Measurements from ENCODE around the gene CXCR4.
"Not testable (repeated sequence)": the region's sequence is repeated elsewhere in the genome, so short reads cannot be mapped to it uniquely, and the experiment has no call there.

Gene CXCR4

GRCh38 chr2:136112317-136113208, 5.4 kb downstream of the CXCR4 start:
- FAIRE-seq (no peak), DNase-seq (ENCODE audit: insufficient read length) (no peak)
- TF ChIP-seq TAF1 (IDR thresholded peaks at IDR 0.05; ENCODE audit: borderline replicate concordance, low read depth, low read length) = no peak
- no peak for TF ChIP-seq POLR2AphosphoS5 (IDR thresholded peaks at IDR 0.05; ENCODE audit: low read depth, low read length)
- TF ChIP-seq POLR2A (IDR thresholded peaks at IDR 0.05; ENCODE audit: low read depth, low read length) = no peak

GRCh38 chr2:136111711-136112110, 6.2 kb downstream of the CXCR4 start:
- DNase-seq (ENCODE audit: insufficient read length) (no peak), FAIRE-seq (peak; percentile 54)
- no peak for TF ChIP-seq POLR2AphosphoS5 (IDR thresholded peaks at IDR 0.05; ENCODE audit: low read depth, low read length)
- no peak for TF ChIP-seq TAF1 (IDR thresholded peaks at IDR 0.05; ENCODE audit: borderline replicate concordance, low read depth, low read length)
- TF ChIP-seq POLR2A (IDR thresholded peaks at IDR 0.05; ENCODE audit: low read depth, low read length) = no peak

GRCh38 chr2:136110526-136110925, 7.4 kb downstream of the CXCR4 start:
- no peak for FAIRE-seq
- DNase-seq (ENCODE audit: insufficient read length) = no peak

GRCh38 chr2:136108463-136108862, 9.5 kb downstream of the CXCR4 start:
- FAIRE-seq (peak; percentile 36), DNase-seq (ENCODE audit: insufficient read length) (no peak)
- TF ChIP-seq POLR2A (IDR thresholded peaks at IDR 0.05; ENCODE audit: low read depth, low read length) (no peak), TAF1 (IDR thresholded peaks at IDR 0.05; ENCODE audit: borderline replicate concordance, low read depth, low read length) (no peak), POLR2AphosphoS5 (IDR thresholded peaks at IDR 0.05; ENCODE audit: low read depth, low read length) (no peak)

More at GRCh38 chr2:136110526-136110925, 7.4 kb downstream of the CXCR4 start:
- no peak for TF ChIP-seq POLR2A (IDR thresholded peaks at IDR 0.05; ENCODE audit: low read depth, low read length)
- TF ChIP-seq TAF1 (IDR thresholded peaks at IDR 0.05; ENCODE audit: borderline replicate concordance, low read depth, low read length) = no peak
- TF ChIP-seq POLR2AphosphoS5 (IDR thresholded peaks at IDR 0.05; ENCODE audit: low read depth, low read length) = no peak

- TF ChIP-seq TAF1 (IDR thresholded peaks at IDR 0.05; ENCODE audit: borderline replicate concordance, low read depth, low read length) (no peak), POLR2A (IDR thresholded peaks at IDR 0.05; ENCODE audit: low read depth, low read length) (no peak), POLR2AphosphoS5 (IDR thresholded peaks at IDR 0.05; ENCODE audit: low read depth, low read length) (no peak)
- peak; percentile 9 for FAIRE-seq
- no peak for DNase-seq (ENCODE audit: insufficient read length)
Observed at GRCh38 chr2:136107051-136108033, 10.6 kb downstream of the CXCR4 start.

GRCh38 chr2:136106505-136106904, 11.4 kb downstream of the CXCR4 start:
- FAIRE-seq = peak; percentile 33
- no peak for DNase-seq (ENCODE audit: insufficient read length)
- TF ChIP-seq POLR2AphosphoS5 (IDR thresholded peaks at IDR 0.05; ENCODE audit: low read depth, low read length) (no peak), POLR2A (IDR thresholded peaks at IDR 0.05; ENCODE audit: low read depth, low read length) (no peak), TAF1 (IDR thresholded peaks at IDR 0.05; ENCODE audit: borderline replicate concordance, low read depth, low read length) (no peak)

GRCh38 chr2:136104977-136105376, 13.0 kb downstream of the CXCR4 start:
- FAIRE-seq = peak; percentile 5
- no peak for DNase-seq (ENCODE audit: insufficient read length)
- TF ChIP-seq POLR2A (IDR thresholded peaks at IDR 0.05; ENCODE audit: low read depth, low read length) (no peak), TAF1 (IDR thresholded peaks at IDR 0.05; ENCODE audit: borderline replicate concordance, low read depth, low read length) (no peak), POLR2AphosphoS5 (IDR thresholded peaks at IDR 0.05; ENCODE audit: low read depth, low read length) (no peak)

- no peak for DNase-seq (ENCODE audit: insufficient read length)
- no peak for FAIRE-seq
- TF ChIP-seq POLR2A (IDR thresholded peaks at IDR 0.05; ENCODE audit: low read depth, low read length) (no peak), TAF1 (IDR thresholded peaks at IDR 0.05; ENCODE audit: borderline replicate concordance, low read depth, low read length) (no peak), POLR2AphosphoS5 (IDR thresholded peaks at IDR 0.05; ENCODE audit: low read depth, low read length) (no peak)
Observed at GRCh38 chr2:136101042-136101441, 16.9 kb downstream of the CXCR4 start.

- DNase-seq (ENCODE audit: insufficient read length) (no peak), FAIRE-seq (no peak)
Observed at GRCh38 chr2:136098441-136098840, 19.5 kb downstream of the CXCR4 start.

GRCh38 chr2:136093583-136093982, 24.4 kb downstream of the CXCR4 start:
- FAIRE-seq (no peak), DNase-seq (ENCODE audit: insufficient read length) (no peak)
- TF ChIP-seq POLR2A (IDR thresholded peaks at IDR 0.05; ENCODE audit: low read depth, low read length) (no peak), TAF1 (IDR thresholded peaks at IDR 0.05; ENCODE audit: borderline replicate concordance, low read depth, low read length) (no peak), POLR2AphosphoS5 (IDR thresholded peaks at IDR 0.05; ENCODE audit: low read depth, low read length) (no peak)

More at GRCh38 chr2:136098441-136098840, 19.5 kb downstream of the CXCR4 start:
- TF ChIP-seq POLR2AphosphoS5 (IDR thresholded peaks at IDR 0.05; ENCODE audit: low read depth, low read length) = no peak
- TF ChIP-seq TAF1 (IDR thresholded peaks at IDR 0.05; ENCODE audit: borderline replicate concordance, low read depth, low read length) = no peak
- no peak for TF ChIP-seq POLR2A (IDR thresholded peaks at IDR 0.05; ENCODE audit: low read depth, low read length)

GRCh38 chr2:136091899-136092298, 26.1 kb downstream of the CXCR4 start:
- FAIRE-seq (no peak), DNase-seq (ENCODE audit: insufficient read length) (no peak)
- no peak for TF ChIP-seq POLR2AphosphoS5 (IDR thresholded peaks at IDR 0.05; ENCODE audit: low read depth, low read length)
- TF ChIP-seq POLR2A (IDR thresholded peaks at IDR 0.05; ENCODE audit: low read depth, low read length) = no peak
- TF ChIP-seq TAF1 (IDR thresholded peaks at IDR 0.05; ENCODE audit: borderline replicate concordance, low read depth, low read length) = no peak

- DNase-seq (ENCODE audit: insufficient read length); FAIRE-seq: not testable (repeated sequence)
Observed at GRCh38 chr2:136087901-136088460, 30.0 kb downstream of the CXCR4 start.
